ENCODE results near the gene YPEL3. TPM values are rescaled to one million over a fixed set of nuclear protein-coding genes. Genes with fewer than 3 reads are reported as not detected.

Gene YPEL3
- polyA plus RNA-seq, 2 of the 4 experiments (the other 2 are of a cell fraction) = 4.5 to 8.1 TPM

DNA sequence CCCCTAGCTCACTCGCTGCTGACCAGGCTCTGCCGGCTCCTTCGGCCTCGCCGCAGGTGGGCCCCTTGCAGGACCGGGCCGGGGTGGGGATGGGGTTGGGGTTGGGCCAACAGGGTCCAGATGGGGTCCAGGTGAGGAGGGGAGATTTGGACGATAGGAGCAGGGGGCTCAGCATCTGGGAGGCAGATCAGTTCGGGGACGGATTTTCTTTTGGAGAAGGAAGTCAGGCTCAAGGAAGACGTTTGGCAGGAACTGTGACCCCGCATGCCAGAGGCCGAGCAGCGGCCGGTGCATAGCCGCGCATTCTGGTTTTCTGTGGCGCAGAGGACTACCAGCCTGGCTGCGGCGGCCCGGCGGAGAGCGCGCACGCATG, 31.3 kb downstream of the YPEL3 start:
- no peak for DNase-seq (ENCODE audit: low read depth in 1 of 2, low spot score in 1 of 2)
- no peaks in the 10 kb centered on the region for H3K9me3 ChIP-seq
- peak overlapping the region; percentile 90 for H3K4me2 ChIP-seq
- peaks cover 34% of the 10 kb centered on the region for H3K4me1 ChIP-seq
- FAIRE-seq = no peak
- no peak for TF ChIP-seq BHLHE40 (IDR thresholded peaks at IDR 0.05; ENCODE audit: low read depth, low read length)
- TF ChIP-seq, protein P1, sequence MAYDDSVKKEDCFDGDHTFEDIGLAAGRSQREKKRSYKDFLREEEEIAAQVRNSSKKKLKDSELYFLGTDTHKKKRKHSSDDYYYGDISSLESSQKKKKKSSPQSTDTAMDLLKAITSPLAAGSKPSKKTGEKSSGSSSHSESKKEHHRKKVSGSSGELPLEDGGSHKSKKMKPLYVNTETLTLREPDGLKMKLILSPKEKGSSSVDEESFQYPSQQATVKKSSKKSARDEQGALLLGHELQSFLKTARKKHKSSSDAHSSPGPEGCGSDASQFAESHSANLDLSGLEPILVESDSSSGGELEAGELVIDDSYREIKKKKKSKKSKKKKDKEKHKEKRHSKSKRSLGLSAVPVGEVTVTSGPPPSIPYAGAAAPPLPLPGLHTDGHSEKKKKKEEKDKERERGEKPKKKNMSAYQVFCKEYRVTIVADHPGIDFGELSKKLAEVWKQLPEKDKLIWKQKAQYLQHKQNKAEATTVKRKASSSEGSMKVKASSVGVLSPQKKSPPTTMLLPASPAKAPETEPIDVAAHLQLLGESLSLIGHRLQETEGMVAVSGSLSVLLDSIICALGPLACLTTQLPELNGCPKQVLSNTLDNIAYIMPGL (CRISPR knock-in tag; IDR thresholded peaks at IDR 0.05; ENCODE audit: borderline replicate concordance) = no peak
- TF ChIP-seq NR3C1 (IDR thresholded peaks at IDR 0.05) = no peak
- no peak for TF ChIP-seq HOXB13 (CRISPR knock-in tag; IDR thresholded peaks at IDR 0.05; ENCODE audit: low read depth)
- no peak for TF ChIP-seq RCOR1 (IDR thresholded peaks at IDR 0.05; ENCODE audit: low read depth, low read length)
- TF ChIP-seq JUNB (IDR thresholded peaks at IDR 0.05) = no peak
- no peak for TF ChIP-seq ELK1 (IDR thresholded peaks at IDR 0.05; ENCODE audit: low read depth, low read length)
- no peak for TF ChIP-seq PHF8 (IDR thresholded peaks at IDR 0.05; ENCODE audit: borderline replicate concordance, low read depth)
- WGBS (ENCODE audit: missing lambda C conversion rate) = under 1% methylated on average over 19 of the region's 25 CpGs
- ChIA-PET POLR2A (interaction anchor here (0.5 to 3.5 kb wide), 14 partner anchors 10 to 1094 kb away, joined by 3 to 67 read pairs (median 8); partner anchors contain the start of genes KIF22, PPP4C, TBX6 and YPEL3), CTCF (interaction anchor here (3.3 to 9.9 kb wide), 5 partner anchors 10 to 33 kb away, joined by 13 to 119 read pairs (median 44); partner anchors contain the start of genes PPP4C, TBX6 and TLCD3B)
- H3K4me3 ChIP-seq = peak overlapping the region; percentile 73
- peak in 1 of 2 experiments; percentile 7; a peak in 3 of 6 replicates for ATAC-seq
- peak overlapping the region; percentile 96 to 97 for H3K27ac ChIP-seq

GRCh38 chr16:30063893-30064728, 31.9 kb downstream of the YPEL3 start:
- ATAC-seq (peak; percentile 49 to 53), FAIRE-seq (no peak), DNase-seq (ENCODE audit: low read depth in 1 of 2, low spot score in 1 of 2) (peak; percentile 73 to 79)
- POLR2A ChIA-PET = interaction anchor here (0.5 to 3.5 kb wide), 4 partner anchors 9 to 1093 kb away, joined by 3 to 67 read pairs (median 6); partner anchors contain the start of gene TBX6
- CTCF ChIA-PET = interaction anchor here (0.5 to 9.9 kb wide), 11 partner anchors 9 to 362 kb away, joined by 3 to 119 read pairs (median 6); partner anchors contain the start of genes PPP4C, TBX6 and TLCD3B
- H3K4me1 ChIP-seq = peaks cover 30% of the 10 kb centered on the region
- peak overlapping the region; percentile 90 for H3K4me2 ChIP-seq
- WGBS (ENCODE audit: missing lambda C conversion rate) = 7% methylated on average over 23 of the region's 27 CpGs
- peak overlapping the region; percentile 73 for H3K4me3 ChIP-seq
- peak overlapping the region; percentile 96 to 97 for H3K27ac ChIP-seq
- no peaks in the 10 kb centered on the region for H3K9me3 ChIP-seq
- TF ChIP-seq REST (IDR thresholded peaks at IDR 0.05) = no peak
- no peak for TF ChIP-seq MYC (IDR thresholded peaks at IDR 0.05; ENCODE audit: borderline replicate concordance, low read length)
- no peak for TF ChIP-seq HOXB13 (CRISPR knock-in tag; IDR thresholded peaks at IDR 0.05; ENCODE audit: low read depth)
- no peak; the same call in 1 of the 2 replicates for TF ChIP-seq POLR2A (IDR thresholded peaks at IDR 0.05; ENCODE audit: low read length)
- no peak for TF ChIP-seq CHD4 (IDR thresholded peaks at IDR 0.05; ENCODE audit: borderline replicate concordance)
- peak in 1 of 2 experiments; percentile 55; a peak in 1 of 5 replicates for TF ChIP-seq JUN (IDR thresholded peaks at IDR 0.05)
- TF ChIP-seq ZSCAN20 (CRISPR knock-in tag; IDR thresholded peaks at IDR 0.05) = no peak
- TF ChIP-seq JUNB (IDR thresholded peaks at IDR 0.05) = no peak
- TF ChIP-seq FOSB (CRISPR knock-in tag; IDR thresholded peaks at IDR 0.05) = no peak
- no peak for TF ChIP-seq RARB (CRISPR knock-in tag; IDR thresholded peaks at IDR 0.05)
- no peak for TF ChIP-seq BCL3 (IDR thresholded peaks at IDR 0.05)
- TF ChIP-seq MAFK (IDR thresholded peaks at IDR 0.05; ENCODE audit: partially characterized antibody) = no peak
- no peak for TF ChIP-seq TP53 (CRISPR knock-in tag; IDR thresholded peaks at IDR 0.05)
- no peak for TF ChIP-seq NFE2L2 (conservative IDR thresholded peaks at IDR 0.05; ENCODE audit: low read length)
- TF ChIP-seq RCOR1 (IDR thresholded peaks at IDR 0.05; ENCODE audit: low read depth, low read length) = no peak
- TF ChIP-seq HES2 (IDR thresholded peaks at IDR 0.05) = no peak
- no peak for TF ChIP-seq RFX5 (IDR thresholded peaks at IDR 0.05)
- no peak for TF ChIP-seq EHF (CRISPR knock-in tag; IDR thresholded peaks at IDR 0.05)
- TF ChIP-seq CEBPB (IDR thresholded peaks at IDR 0.05) = no peak
- no peak for TF ChIP-seq HOXA7 (CRISPR knock-in tag; IDR thresholded peaks at IDR 0.05)
- no peak for TF ChIP-seq SREBF2 (IDR thresholded peaks at IDR 0.05)
- TF ChIP-seq ZFP36 (IDR thresholded peaks at IDR 0.05; ENCODE audit: borderline replicate concordance, partially characterized antibody) = no peak
- TF ChIP-seq BHLHE40 (IDR thresholded peaks at IDR 0.05; ENCODE audit: low read depth, low read length) = no peak

Measured in A549 (cell line).